Measurements from ENCODE around the gene MBTPS1.

- TF ChIP-seq CTCF (IDR thresholded peaks at IDR 0.05) (no peak), POLR2A (IDR thresholded peaks at IDR 0.05) (no peak)
Observed at GRCh38 chr16:84032458-84033178, 84.1 kb downstream of the MBTPS1 start.
